ENCODE measurements around the gene GADL1.
A peak's percentile ranks its signal among the peaks of the same experiment; 100 is the strongest.

Gene GADL1

GRCh38 chr3:30752970-30753369 is 141.5 kb downstream of the GADL1 start:
- no peak for DNase-seq

- no peak for DNase-seq
Measured at GRCh38 chr3:30752491-30752890, 142.0 kb downstream of the GADL1 start.

DNA sequence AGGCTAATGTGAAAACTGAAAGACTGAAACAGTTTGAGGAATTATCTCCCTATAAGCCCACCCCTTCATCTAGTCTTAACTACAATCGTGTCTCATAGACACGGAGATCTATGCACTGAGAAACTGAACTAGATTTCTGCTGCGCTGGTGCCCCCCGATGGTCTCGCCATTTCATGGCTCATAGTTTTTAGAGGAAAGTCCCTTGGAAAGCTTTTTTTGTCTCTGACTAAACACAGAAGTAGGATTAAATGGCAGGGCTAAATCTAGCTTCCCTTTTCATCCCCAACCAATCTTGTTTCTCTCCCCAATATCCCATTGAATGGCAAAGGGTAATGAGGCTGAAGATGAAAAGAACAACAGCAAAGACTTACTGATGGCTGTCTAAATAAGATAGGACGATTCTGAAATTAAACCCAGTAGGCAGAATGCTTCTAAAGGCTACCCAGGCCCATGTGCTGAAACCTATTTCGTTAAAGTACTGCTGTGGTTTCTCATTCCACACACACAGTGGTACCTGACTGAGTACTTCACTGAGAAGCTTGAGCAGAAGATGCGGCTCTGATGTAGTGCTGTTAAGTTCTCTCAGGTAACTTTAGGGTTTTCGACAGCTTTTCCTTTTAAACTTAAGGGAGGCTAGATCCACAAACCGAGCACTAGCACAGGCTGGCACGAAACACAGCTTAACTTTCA is 142.7 kb downstream of the GADL1 start:
- peak; percentile 62 for DNase-seq

DNA sequence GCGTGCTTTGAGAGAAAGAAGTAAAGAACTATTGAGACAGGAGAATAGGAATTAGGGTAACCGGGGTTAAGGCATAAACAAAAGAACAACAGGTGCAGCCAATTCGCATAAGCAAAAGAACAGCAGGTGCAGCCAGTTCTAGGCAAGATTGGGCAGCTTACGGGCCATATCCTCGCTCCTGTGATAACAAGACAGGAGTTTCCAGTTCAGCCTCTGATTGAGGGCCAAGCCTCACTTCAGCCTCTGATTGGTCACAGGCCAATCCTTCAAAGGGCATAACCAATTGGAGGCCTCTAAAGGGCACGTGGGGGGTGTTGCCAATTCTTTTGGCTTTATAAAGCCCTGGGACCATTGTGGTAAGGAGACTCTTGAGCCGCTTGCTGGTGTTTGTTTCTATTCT is 143.5 kb downstream of the GADL1 start:
- DNase-seq, result no peak

GRCh38 chr3:30749230-30749629 is 145.2 kb downstream of the GADL1 start:
- no peak for DNase-seq

GRCh38 chr3:30747771-30748281 is 146.6 kb downstream of the GADL1 start:
- DNase-seq, result no peak

DNA sequence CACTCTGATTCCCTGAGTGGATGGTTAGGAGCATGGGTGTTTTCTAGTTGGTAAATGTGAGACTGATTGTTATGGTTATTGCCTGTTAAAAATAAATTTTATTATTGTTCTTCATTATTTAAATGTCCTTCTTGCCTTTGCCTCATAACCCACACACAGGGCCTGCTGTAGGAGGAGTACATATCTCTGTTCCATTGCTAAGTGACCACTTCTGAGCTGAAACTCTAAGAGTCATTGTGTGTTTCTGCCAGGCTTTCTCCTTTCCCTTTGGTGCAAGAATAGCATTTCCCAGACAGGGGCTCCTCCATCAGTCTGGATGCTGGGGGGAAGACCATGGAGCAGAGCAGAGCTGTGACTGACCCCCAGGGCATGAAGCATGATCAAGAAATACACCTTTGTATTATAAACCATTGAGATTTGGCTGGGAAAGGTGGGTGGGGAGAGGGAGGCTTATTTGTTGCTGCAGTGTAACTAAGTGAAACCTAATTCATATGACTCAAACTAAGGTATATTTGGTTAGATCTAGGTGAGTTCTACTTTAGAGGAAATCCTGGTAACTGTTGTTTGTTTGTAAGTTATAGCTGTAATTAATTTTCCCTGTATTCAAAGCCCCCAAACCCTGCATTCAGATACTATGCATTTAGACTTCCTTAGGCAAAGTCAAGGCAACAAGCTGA is 150.7 kb downstream of the GADL1 start:
- no peak for DNase-seq

DNA sequence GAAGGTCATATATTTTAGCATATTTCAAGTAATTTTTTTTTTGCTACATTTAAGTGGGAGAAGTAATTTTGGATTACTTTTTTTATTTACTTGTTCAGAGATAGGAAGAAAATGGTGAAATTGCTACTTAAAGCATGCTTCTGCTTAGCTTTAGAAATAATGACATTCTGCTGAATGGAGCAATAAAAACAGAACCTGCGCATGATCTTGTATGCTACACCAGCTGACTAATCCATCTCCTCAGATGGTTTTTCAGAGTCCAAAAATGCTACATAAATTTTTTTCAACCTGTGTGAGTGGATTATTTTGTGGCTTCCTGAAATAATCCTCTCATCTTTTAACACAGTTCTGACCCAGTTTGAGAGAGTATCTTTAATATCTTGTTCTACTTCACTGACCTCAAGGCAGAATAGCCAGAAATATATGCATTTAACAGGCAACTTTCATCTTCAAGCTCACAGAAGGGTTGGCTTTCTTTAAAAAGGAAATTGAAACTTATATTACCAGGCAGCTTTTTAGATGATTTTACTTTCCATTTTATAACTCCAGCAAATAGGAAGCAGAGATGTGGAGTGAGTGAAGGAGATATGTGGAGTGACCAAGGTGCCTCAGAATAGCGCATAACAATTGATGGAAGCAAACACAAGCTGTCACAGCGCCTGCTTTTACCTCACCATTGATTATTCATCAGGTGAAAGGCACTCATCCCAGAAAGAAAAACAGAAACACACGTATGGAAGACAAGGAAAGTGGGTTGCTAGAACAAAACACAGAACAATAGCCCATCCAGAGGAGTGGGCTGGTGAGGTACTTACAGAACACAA is 151.5 kb downstream of the GADL1 start:
- DNase-seq, result no peak

DNA sequence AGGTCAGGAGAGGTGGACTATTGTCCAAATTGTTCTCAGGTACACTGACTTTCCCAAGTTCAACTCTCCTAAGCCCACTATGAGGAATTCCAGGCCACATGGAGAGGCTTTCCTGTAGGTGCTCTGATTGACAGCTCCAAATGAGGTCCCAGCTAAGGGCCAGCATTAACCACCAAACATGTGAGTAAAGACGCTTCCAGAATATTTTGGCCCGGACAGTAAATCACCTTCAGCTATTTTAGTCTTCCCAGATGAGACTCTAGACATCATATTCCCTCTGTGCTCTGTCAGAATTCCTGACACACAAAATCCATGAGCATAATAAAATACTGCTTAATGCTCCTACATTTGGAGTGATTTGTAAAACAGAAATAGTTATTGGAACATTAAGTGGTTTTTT is 152.6 kb downstream of the GADL1 start:
- no peak for DNase-seq

GRCh38 chr3:30738605-30739004 is 155.9 kb downstream of the GADL1 start:
- no peak for DNase-seq

GRCh38 chr3:30737743-30738499 is 156.5 kb downstream of the GADL1 start:
- DNase-seq, result no peak

DNA sequence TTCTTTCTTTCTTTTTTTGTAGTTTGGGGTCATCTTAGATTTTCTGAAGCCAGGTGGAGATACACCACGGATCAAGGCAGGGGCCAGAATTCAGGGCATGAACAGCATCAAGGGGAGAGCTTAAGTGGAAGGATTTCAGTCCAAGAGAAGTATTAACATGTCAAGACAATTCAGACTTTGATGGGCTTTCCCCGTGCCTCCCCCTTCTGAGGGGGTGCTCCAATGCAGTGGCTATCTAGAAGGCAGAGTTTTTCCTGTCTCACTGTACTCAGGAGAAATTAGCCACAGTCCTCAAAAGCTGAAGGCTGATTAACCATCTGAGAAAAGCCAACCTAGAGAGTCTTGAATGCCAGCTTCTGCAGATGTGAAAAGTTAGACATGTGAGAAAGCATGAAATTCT is 160.8 kb downstream of the GADL1 start:
- DNase-seq, result no peak

- DNase-seq, result no peak
Measured at GRCh38 chr3:30733209-30733608, 161.3 kb downstream of the GADL1 start.

- DNase-seq, result no peak
Measured at GRCh38 chr3:30730967-30731366, 163.5 kb downstream of the GADL1 start.

GRCh38 chr3:30729936-30730335 is 164.5 kb downstream of the GADL1 start:
- DNase-seq, result no peak

DNA sequence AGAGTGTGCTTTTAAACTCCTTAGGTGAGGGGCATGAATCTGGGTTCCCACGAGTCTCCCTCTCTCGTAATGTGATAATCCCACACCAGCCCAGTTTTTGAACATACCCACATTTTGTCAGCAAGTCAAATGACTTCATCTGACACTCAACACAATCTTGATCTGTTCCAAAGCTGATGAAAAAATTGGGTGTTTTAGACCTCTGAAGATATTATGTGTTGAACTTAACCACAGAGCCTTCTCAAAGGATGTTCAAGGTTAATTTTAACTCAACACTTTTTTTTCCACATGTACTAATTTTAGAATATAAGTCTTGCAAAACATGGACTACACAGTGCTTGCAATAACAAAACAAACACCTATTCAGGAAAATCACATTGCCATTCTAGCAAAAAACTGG is 164.9 kb downstream of the GADL1 start:
- no peak for DNase-seq

- no peak for DNase-seq
Measured at GRCh38 chr3:30728143-30728542, 166.3 kb downstream of the GADL1 start.

GRCh38 chr3:30724863-30725262 is 169.6 kb downstream of the GADL1 start:
- no peak for DNase-seq

- no peak for DNase-seq
Measured at GRCh38 chr3:30723211-30723610, 171.2 kb downstream of the GADL1 start.

- DNase-seq, result no peak
Measured at GRCh38 chr3:30721314-30721634, 173.2 kb downstream of the GADL1 start.

GRCh38 chr3:30720586-30721313 is 173.7 kb downstream of the GADL1 start:
- no peak for DNase-seq

DNA sequence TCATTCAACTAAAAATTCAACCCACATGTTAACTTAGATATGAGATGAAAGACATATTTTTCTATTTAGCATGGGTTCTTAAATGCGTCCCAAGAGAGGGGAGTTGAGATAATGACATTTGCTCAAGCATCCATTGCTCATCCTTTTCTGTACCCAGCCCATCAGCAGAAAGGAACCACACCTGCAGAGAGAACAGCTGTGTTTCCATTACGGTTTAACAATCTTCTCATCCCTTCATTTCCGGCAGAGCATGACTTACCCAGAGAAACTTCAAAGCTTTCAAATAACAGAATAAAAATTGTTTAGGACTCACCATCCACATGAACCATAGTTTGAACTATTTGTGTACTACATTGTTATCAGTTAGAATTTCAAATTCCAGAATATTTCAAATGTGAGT is 174.9 kb downstream of the GADL1 start:
- no peak for DNase-seq

Data from activated CD8-positive, alpha-beta memory T cell treated with anti-CD3 and anti-CD28 coated beads, Interleukin-2, amount 50 U/mL, for 48 hours (primary cell).